NCI-H748 treated with DMSO at 0.1 percent for 48 hours (cell line): Measurements from ENCODE around the gene TTC13.

Source experiments
- DNase-seq: peaks from one replicate; lab custom pipeline; 2025; lab: John Stamatoyannopoulos, UW

Gene TTC13

GRCh38 chr1:230905733-230906132 is 72.9 kb downstream of the TTC13 start:
- no peak for DNase-seq

DNA sequence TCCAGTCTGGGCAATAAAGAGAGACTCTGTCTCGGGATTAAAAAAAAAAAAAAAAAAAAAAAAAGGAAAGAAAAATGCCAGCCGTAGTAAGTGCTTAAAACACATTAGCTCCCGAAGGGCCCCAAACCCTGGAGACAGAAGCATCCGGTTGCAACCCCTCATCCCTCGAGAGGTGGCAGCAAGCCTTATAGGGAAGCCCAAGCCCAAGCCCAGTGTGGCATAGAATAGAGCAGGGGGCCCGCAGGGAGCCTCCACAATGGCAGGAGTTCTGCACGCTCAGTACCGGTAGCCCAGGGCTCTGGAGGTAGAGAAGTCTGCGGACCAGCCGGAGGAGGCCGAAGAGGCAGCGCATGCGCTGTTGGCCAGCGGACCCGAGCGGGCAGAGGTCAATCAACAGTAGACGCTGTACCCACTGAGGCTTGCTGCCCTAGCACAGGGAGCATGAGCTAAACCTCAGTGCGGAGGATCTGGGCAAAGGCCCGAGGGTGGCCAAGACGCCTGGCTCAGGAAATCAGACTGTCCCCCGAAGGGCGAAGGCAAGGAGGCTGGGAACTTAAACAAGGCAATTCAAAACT is 76.2 kb downstream of the TTC13 start:
- DNase-seq = no peak

DNA sequence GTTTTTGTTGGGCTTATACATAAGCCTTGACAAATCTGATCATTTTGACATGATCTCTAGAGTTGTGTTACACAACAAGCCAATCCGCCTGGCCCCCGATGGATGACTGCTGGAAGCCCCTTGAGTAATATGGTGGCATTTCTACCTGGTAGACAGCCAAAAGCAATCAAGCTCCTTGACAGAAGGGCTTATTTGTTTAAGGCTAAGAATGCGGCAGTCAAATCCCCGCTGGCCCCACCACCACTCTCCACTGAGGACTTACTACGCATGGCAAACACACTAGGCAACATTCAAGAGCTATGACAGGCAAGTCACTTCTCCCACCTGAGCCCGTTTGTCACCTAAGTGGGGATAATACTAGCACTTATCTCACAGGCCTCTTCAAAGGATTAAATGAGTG is 77.0 kb downstream of the TTC13 start:
- DNase-seq = no peak

GRCh38 chr1:230900984-230901383 is 77.7 kb downstream of the TTC13 start:
- no peak for DNase-seq

- DNase-seq = no peak
These were observed 78.8 kb downstream of the TTC13 start for GRCh38 chr1:230899841-230900251.

DNA sequence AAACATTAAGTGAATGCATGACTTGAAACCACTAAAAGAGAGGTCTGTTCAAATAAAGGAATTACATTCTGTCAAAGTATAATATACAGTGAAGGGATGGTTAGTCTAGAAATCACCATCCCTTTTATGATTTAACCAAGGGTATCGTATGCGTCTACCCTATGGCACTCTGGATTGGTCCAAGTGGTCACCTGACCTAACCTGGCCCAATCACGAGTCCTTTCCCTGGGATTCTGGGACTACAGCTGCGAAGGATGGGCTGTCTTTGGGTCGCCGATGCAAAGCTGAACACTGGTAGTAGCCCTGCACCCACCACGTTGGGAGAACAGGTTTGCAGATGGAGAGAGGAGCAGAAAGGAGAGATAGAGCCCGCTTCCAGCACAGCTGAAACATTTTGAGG is 79.9 kb downstream of the TTC13 start:
- no peak for DNase-seq

GRCh38 chr1:230898144-230898543 is 80.5 kb downstream of the TTC13 start:
- DNase-seq = no peak

DNA sequence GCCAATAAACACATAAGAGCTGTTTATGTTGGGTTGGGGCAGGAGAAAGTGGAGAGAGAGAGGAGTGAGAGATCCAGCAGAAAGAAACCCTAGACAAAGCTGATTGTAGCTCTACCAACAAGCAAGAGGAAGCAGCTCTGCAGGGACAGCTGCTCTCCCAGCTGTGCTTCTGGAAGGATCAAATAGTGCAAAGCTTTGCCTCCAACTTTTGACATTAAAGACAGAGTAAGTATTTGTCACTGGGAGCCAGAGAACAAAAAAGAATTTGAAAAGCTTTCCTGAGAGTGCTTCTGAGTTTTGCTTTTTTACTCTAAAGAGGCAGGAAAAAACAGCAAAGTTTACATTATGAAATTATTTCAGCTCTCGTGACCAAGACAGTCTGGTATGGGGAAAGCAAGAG is 81.9 kb downstream of the TTC13 start:
- DNase-seq = no peak

DNA sequence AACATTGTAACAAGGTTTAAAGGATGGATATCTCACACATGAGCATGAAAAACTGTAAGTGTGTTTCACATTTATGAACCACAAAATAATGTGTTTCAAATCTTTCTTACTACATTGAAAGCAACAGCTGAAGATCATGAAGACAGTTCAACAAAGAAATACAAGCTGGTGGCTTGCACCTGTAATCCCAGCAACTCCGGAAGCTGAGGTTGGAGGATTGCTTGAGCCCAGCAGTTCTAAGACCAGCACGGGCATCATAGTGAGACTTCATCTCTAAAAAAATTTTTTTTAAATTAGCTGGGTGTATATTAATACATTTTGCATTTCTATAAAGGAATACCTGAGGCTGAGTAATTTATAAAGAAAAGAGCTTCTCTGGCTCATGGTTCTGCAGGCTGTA is 83.2 kb downstream of the TTC13 start:
- no peak for DNase-seq

- DNase-seq = no peak
These were observed 84.0 kb downstream of the TTC13 start for GRCh38 chr1:230894664-230895063.

DNA sequence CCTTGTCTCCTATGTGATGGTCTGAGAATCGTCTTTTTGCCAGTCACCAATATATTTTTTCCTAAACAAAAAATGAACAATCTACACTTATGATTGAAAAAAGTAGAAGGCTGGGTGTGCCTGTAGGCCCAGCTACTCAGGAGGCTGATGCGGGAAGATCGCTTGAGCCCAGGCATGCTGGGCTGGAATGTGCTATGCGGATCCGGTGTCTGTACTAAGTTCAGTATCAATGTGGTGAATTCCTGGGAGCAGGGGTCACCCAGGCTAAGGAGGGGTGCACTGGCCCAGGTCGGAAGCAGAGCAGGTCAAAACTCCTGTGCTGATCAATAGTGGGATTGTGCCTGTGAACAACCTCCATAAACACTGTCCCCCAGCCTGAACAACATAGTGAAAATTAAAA is 84.6 kb downstream of the TTC13 start:
- DNase-seq = no peak

DNA sequence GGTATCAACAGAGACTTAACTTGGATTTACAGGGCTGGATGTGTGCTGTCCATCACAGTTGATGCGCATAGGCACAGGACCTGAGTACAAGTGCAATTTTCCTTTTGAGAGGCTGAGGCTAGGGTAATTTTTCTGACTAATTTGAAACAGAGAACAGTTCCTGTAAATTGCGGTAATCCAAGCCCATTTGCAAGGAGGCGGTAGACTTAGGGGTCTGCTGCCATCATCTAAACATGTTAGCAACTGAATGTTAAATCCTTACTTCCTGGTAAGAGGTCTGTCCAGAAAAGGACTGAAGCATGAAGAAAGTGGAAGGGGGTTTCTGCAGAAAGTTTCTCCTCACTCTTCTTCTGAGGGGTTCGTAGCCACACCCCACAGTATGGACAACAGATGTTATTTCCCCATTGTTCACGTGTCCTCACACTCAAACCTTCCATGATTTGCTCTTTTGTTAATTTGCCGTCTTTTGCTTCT is 86.6 kb downstream of the TTC13 start:
- no peak for DNase-seq

DNA sequence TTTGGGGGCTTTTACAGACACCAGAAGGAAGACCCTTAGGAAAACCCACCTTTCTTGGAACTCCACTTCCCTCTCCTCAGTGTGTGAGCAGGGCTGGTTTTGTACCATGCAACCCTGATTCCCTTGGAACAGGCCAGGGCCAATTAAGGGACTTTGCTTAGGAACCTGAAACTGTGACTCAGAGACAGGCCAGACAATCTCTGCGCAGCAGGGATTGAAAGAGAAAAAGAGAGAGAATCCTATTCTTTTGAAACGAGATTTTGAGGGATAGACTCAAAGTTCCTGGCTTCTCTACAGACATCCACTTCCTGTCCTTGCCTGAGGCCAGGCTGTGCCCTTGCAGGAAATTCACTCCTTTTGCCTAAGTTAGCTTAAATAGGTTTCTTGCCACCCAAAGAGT is 87.2 kb downstream of the TTC13 start:
- DNase-seq = no peak

DNA sequence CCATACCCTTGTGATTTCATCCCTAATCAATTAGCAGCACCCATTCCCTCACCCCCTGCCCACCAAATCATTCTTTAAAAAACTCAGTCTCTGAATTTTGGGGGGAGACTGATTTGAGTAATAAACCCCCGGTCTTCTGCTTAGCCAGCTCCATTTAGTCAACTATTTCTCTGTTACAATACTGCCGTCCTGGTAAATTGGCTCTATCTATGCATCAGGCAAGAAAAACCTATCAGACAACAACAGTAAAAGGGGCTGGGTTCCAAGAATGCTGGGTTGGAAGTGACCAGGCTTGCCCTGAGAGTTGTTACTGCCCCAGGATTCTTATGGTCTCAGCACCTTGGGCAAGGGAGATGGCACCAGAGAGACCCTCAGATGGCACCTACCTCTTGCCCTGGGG is 94.0 kb downstream of the TTC13 start:
- no peak for DNase-seq

- no peak for DNase-seq
These were observed 94.7 kb downstream of the TTC13 start for GRCh38 chr1:230883967-230884366.

DNA sequence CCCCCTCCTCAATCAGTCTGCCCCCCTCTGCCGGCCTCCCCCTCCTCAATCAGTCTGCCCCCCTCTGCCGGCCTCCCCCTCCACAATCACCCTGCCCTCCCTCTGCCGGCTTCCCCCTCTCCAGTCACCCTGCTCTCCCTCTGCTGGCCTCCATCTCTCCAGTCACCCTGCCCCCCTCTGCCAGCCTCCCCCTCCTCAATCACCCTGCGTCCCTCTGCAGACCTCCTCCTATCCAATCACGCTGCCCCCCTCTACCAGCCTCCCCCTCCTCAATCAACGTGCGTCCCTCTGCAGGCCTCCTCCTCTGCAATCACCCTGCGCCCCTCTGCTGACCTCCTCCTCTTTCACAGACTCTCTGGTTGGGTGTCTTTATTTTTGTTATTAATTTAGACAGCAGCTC is 98.9 kb downstream of the TTC13 start:
- DNase-seq = no peak

DNA sequence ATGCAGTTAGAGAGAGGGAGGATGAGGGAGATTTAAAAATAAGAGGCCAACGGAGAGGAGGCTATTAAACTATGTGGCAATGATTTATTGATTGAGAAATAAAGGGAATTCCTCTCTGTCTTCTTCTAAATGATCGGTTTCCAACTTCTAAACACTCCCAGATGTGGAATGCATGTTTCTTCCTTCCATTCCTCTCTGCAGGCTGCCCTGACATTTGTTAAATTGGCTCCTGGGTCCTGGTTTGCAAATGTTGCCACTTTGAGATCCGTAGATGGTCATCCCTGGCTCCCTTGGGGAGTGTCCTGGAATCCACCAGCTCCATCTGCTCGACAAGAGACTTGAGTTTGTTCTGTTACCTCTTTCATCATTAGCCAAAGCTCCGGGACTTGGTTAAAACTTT is 100.1 kb downstream of the TTC13 start:
- no peak for DNase-seq

GRCh38 chr1:230877924-230878590 is 100.6 kb downstream of the TTC13 start:
- DNase-seq = no peak

- DNase-seq = no peak
These were observed 101.3 kb downstream of the TTC13 start for GRCh38 chr1:230877146-230877923.

DNA sequence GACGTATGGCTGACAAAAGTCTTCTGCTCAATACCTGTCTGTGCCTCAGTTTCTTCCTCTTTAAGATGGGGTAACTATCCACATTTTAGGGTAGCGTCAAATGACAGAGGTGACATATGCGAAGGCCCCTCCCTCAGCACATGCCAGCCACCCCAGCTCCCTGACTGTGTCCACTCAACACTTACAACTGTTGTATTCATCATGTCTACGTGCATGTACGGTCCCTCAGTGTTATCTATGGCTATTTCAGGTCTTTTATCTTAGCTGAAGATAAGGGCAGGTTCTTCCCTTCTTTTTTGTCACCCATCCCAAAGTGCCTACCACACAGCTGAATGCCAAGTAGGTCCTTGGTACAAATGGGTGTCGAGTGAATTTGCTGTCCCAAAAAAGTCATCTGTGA is 102.0 kb downstream of the TTC13 start:
- no peak for DNase-seq

DNA sequence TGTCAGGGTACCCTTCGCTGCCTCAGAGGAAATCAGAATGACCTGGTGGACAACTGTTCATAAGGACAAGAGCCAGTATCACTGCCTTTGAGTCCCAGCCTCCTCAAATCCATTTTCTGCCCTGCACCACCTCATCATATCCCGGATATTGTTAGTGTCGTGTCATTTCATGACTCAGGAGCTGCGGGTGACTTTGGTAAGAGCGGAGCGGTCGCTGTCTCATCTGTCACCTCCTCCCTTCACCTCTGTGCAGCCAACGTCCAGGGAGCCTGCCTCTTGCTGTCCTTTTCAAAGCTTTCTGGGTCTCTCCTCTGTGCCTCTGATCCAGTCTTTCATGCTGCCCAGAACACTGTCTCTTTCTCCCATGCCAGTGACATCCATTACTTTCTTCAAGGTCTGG is 103.3 kb downstream of the TTC13 start:
- no peak for DNase-seq

GRCh38 chr1:230870916-230871315 is 107.7 kb downstream of the TTC13 start:
- no peak for DNase-seq

- no peak for DNase-seq
These were observed 109.2 kb downstream of the TTC13 start for GRCh38 chr1:230869500-230869899.
